GM04504 (cell line): Measurements from ENCODE around the gene POMC.
A peak's percentile ranks its signal among the peaks of the same experiment; 100 is the strongest.
"Not testable (repeated sequence)": the region's sequence is repeated elsewhere in the genome, so short reads cannot be mapped to it uniquely, and the experiment has no call there.

ENCODE experiments used
- DNase-seq: peaks from one replicate; pipeline ENCODE4 v3.0.0-alpha.2; 2012; ENCODE audit warnings: low read depth

Gene POMC

DNA sequence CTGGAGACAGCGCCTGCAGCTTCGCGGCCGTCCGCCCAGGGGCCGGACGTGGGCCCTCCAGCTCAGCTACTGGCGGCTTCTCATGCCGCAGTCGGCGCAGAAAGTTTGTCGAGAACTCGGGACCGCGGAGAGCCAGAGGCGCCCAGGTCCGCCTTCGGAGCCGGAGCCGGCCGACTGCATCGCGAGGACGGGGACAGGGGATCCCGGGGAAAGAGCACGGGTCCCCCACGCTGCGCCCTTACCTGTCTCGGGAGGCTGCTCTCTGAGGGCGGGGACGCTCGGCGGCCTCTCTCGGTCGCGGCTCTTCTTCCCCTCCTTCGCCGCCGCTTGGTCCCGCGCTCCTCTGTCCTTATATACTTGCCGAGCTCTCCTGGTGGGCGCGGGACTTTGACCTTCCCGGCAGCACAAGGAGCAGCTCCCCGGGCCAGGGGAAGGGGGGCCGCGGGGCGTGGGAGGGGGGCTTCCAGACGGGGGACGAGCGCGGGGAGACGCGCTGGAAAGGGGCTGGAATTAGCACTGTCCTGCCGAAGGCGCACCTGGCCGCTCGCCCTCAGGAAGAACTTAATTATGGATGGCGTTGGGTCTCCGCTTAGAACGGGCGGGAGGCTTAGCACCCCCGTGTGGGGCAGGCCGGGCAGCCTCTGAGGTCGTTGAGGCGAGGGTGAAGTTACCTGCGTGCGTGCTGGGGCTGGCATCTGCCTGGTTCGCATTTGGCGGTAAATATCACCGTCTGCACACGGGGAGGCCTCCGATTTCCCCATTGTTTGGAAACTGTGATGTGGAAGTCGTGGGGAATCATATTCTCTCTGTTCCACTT, at the start of gene POMC:
Gene POMC, minus strand, starts transcription at position 325 of the 817 bp plus-strand sequence. CDS start 3,808 bp downstream, outside the sequence.
- peak; percentile 1 for DNase-seq

DNA sequence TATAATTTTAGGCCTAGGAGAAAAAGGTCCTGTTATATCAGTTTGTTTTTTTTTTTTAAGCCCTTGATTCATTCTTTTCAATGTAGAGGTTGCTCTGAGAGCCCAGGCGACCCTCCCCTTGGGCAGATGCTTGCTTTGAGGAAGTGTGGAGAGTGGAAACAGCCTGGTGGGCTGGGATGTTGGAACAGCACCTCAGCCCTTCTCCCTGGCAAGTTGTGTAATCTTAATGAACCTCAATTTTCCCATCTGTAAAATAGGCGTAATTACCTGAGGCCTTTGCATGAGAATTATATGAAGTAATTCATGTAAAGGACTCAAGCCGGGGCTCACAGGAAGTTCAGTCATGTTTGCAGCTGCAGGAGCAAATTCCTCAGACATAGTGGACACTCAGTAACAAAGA, 49.7 kb upstream of the POMC start:
- no peak for DNase-seq

DNA sequence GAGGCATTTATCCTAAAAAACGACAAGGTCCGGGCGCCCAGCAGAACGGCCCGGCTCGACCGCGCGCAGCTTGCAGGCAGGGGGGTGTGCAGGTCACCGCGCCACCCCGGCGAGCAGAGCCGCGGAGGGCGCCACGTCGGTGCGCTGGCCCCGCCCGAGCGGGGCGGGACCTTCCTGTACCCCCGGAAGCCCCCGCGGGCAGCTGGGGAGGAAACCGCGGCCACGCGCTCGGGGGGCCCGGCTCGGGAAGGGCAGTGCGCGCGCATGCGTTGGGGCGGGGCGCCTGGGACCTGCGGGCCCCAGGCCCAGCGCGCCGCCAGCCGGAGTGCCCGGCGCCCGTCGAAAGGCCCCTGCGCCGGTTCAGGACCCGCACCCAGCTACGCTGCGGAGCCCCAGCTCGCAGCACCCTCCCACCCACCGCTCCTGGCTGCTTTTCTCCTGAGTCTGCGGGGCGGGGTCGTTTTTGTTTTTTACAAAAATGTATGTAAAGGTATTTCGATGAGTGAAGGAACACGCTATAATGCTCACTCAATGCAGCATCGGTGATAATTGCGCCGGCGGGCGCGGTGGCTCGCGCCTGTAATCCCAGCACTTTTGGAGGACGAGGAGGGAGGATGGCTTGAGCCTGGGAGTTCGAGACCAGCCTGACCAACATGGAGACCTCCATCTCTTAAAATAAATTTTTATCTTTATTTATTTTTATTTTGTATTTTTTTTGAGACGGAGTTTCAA, 47.7 kb upstream of the POMC start:
- peak; percentile 26 for DNase-seq

DNA sequence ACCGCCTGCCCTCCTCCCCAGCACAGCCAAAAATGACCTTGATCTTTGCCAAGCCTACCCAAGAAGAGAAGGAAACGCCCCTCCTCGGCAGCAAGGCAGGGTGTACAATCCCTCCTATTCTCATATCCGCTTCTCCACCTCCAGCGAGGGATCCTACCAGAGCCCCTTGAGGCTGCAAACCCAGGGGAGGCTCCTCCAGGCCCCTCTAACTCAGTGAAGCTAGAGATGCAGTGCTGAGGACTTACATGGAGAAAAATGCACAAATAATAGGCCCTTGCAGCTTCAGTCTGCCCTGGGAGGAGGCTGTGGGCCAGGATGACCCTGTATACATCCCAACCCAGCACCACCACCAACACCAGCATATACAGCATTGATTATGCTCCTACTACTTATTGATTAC, 46.9 kb upstream of the POMC start:
- DNase-seq: no peak

DNA sequence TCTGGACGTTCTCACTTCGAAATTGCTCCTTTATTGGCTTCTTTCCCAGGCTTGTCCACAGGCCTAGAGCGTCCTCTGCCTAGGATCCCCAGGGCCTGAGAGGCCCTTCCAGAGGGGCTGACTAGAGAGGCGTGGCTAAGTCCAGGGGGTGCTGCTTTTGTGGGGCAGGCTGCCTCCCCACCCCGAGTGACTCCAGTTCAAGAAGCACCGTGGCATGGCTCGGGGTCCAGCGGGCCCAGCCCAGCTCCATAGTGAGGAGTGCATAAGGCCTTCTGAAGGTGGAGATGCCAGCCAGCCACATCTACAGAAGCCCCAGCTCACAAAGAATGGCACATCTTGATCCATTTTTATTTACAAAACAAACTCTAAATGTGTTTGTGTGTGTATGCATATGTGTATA, 44.8 kb upstream of the POMC start:
- DNase-seq: no peak

DNA sequence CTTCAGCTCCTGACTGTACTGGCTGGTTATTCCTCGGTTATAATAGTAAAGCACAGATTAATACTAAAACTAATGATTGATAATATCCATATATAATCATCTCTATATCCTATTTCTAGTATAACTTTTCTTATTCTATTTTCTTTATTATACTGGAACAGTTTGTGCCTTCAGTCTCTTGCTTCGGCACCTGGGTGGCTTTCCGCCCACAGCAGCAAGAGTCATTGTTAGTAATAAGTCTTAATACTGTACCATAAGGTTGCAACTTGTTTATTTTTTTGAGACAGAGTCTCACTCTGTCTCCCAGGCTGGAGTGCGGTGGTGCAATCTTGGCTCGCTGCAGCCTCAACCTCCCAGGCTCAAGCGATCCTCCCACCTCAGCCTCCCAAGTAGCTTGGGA, 42.5 kb upstream of the POMC start:
- not testable (repeated sequence) for DNase-seq

DNA sequence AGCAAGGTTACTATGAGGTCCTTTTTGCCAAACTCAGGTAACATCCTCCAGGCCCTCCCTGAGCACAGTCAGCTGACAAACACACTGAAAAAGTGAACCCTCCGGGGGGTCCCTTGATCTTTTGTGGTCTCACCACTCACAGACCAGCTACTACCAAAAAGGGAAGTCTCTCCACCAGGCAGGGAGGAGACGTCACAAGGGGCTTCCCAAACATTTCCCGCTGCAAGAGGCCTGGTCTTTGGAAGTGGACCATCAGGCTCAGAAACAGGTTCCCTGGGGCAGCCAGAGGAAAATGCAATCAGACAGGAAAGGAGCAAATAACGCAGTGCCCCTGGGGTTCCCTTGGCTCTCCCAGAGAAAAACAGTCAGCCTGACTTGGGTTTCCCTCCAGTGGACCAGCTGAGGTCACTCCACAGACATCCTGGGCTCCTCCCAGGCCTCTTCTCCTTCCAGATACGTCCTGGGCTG, 38.7 kb upstream of the POMC start:
- no peak for DNase-seq

DNA sequence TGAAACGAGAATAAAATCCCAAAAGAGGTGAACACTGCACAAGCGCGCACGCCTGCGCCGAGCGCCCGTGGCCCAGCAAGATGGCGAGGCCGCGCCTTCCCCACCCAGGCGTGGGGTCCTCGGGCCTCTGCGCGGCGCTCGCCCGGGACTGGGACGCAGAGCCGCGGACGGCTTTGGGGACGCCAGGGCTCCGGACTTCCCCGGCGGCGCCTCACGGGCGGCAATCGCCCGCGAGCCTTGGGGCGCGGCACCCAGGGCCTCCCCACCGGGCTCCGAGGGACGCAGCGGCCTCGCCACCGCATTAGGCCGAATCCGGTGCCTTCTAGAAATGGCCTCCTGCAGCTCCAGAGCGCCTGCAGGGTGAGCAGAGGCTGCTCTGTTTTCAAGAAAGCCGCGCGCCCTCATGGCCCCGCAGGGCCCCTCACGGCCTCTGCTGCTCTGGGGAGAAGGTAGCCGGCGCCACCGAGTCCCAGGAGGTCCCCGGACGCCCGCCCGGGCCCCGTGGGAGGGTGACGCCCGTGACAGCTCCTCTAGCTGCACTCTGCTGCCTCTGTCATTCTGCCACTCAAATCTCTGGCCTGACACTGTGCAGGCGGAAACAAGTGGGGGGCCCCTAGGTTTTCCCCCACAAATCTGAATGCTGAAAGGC, 35.9 kb upstream of the POMC start:
- DNase-seq: no peak

DNA sequence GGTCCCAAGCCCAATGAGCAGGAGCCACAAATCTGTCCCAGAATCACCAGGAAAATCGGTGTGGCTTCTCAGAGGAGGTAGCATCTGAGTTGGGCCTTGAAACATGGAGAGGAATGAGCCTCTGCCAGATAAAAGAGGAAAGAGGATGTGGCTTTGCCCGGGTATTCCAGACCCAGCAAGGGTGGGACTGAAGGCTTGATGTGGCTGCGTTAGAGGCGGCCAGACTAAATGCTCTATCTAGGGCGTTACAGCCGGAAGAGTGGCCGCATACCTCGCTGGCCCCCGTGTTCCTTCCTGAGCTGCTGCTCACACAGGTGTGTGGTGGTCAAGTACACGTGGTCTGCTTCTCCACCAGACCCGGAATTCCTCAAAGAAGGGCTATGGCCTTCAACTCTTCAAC, 33.9 kb upstream of the POMC start:
- no peak for DNase-seq

DNA sequence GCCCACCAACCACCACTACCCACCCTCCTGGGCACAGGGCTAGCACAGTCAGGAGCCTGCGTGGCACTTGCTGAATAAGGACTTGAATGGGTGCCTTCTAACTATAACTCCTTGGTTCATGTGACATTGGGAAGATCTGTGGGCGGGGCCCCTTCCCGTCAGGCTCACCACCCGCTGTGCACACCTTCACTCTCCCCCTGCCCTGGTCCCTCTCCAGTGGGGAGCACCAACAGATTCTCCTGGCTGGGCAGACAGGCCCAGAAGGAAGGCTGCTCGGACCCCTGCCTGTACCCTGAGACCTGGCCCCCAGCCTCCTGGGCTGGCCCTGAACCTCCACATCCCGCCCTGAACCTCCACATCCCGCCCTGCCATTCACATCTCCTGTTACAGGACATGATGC, 33.4 kb upstream of the POMC start:
- DNase-seq: no peak

DNA sequence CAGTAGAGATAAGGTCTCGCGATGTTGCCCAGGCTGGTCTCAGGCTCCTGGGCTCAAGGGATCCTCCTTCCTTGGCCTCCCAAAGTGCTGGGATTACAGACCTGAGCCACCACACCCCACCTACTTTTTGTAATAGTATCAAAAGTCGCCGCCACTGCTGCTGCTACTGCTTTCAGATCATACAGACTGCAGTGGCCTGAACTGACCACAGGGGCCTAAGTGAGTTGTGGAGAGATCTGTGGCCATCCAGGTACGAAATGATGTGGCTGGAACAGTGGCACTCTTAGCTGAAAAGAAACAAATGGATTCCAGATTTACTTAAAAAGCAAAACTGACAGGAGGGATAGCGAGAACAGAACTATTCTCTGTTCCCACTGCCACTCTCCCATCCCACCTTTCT, 32.9 kb upstream of the POMC start:
- DNase-seq: no peak

DNA sequence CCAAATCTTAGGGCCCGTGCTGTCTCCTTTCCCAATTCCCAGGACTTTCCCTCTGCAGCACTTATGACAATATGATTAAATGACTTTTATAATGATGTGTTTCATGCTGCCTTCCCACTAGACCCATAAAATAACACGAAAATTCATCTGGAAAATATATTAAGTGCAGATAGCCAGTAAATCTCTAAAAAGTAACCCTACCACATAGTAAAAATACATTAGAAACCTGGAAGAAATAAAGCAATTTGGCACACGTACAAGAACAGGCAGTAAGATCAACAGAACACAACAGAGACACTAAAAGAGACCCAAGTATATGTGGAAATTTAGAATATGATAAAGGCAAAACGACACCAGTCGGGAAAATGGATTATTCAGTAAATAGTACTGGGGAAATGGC, 30.2 kb upstream of the POMC start:
- no peak for DNase-seq

DNA sequence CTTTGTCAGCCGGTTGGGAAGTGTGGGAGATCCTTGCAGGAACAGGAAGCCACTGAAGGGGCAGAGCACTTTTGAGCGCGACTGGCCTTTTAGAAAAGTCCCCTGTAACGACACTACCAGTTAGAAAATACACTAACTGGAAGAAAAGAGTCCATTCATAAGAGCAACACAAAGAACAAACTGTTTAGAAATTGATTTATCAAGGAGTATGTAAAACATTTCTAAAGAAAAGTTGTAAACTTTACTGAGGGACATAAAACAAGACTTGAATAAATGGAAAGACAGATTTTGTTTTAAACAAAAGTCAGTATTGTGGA, 29.8 kb upstream of the POMC start:
- DNase-seq: no peak

DNA sequence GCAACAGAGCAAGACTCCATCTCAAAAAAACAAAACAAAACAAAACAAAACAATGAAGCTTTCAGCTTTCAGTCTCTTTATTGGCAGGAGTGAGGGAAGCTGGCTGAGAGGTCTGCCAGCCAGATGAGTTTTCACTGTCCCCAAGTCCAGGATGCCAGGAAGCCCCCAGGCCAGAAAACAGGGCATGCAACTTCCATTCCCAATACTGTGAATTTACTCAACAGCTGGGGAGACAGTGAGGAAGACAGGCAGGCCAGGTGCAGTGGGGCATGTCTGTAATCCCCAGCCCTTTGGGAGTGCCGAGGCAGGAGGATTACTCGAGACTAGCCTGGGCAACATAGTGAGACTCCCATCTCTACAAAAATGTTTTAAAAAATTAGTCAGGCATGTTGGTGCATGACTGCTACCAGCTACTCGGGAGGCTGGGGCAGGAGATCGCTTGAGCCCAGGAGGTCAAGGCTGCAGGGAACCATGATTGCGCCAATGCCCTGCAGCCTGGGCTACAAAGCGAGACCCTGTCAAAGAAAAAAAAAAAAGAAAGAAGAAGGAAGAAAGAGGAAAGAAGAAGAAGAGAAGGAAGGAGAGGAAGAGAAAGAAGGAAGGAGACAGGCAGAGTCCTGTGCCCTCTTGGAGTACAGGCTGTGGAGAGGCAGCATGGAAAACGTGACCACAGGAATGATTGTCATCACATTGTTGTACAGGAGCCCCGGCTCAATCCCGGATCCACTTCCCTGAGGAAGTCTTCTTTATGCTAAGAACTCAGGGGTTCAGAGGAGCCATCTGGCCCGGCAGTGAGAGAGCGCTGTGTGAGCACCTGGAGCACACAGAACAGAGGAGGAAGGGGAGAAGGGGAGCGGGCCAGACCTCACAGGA, 29.2 kb upstream of the POMC start:
- DNase-seq: no peak

DNA sequence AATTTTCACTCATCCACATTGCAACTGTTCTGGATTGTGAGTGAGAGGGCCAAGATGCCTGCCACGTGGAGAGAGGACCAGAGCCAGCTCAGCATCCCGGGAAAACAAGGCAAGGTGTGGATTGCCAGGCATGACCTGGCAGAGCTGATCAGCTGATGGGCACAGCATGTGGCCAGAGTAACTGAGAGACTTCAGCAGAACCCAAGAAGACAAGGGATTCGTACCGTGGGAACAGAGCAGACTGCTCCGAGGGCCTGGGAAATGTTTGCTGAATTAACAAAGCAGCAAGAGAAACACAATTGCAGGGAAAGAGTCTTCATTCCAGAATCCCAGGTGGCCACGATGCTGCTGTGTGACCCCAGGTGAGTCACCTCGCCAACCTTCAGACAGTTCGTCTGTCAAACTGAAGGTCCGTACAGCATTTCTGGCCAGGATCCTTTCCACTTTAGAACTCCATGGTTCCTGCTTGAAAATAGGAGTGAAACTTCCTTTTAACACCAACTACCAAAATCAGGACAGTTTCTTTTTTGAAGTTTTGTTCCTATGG, 26.3 kb upstream of the POMC start:
- no peak for DNase-seq

DNA sequence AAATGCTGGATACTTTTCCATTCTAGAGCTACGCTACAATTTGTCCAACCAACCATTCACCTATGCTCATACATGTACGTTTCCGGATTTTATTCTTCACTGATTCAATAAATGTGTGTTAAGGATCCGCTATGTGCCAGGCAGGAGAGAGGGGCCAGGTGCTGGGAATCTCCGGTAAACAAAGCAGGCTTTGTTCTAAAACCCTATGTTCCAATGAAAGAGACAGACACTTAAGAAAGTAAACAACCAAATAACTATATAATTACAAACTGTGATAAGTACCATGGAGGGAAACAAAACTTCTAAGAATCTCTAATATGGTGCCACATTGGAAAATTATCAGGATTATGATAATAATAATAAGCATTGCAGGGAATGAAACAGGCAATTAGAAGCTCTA, 22.2 kb upstream of the POMC start:
- no peak for DNase-seq

DNA sequence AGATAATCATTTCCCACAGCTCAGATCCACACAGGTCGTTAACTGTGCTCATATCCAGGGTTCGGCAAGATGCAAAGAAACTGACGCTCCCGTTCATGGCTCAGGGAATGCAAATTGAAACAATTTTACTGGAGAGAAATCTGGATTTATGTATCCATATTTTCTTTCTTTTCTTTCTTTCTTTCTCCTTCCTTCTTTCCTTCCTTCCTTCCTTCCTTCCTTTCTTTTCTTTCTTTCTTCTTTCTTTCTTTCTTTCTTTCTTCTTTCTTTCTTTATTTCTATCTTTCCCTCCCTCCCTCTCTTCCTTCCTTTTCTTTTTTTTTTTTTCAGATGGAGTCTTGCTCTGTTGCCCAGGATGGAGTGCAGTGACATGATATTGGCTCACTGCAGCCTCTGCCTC, 20.0 kb upstream of the POMC start:
- no peak for DNase-seq

DNA sequence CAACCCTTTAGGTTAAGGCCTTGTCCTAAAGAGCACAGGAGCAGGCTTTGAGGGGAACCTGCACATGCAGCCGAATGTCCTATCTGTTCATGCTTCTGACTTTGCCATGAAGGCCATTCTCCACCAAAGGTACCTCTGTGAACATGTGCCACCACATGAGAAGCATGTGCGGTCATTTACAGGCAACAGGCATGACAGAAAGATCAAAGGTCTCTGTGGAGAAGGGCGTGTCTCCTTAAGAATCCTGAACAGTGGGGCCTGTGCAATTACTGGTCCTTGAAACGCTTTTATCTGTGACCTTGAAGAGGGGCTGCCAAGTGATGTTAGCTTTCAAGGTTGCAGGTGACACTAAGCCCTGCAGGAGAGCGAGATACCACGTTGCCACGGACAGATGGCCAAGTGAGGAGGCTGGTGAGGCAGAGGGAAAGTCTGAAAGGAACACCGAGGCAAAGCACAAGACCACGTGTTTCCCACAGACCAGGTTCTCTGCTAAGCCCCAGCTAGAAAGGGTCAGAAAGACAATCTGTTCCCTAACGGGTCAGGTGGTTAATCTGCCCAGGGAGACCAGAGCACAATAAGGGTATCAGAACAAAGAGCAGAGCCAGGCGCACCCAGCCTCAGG, 19.5 kb upstream of the POMC start:
- DNase-seq: no peak

DNA sequence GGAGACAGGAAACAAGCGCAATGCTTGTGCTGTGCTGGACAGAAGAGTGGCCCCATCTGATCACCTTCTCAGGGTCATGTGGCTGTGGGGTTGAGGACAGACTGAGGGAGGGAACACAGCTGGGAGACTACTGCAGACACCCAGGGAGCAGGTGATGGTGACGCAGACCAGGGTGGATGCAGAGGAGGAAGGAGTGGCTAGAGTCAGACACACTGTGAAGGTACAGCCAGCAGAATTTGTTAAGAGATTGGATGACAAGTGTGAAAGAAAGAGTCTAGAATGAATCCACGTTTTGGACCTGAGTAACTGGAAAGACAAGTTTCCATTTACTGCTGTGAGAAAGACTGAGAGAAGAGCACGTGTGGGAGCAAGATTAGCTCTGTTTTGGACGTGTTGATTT, 15.9 kb upstream of the POMC start:
- DNase-seq: no peak

DNA sequence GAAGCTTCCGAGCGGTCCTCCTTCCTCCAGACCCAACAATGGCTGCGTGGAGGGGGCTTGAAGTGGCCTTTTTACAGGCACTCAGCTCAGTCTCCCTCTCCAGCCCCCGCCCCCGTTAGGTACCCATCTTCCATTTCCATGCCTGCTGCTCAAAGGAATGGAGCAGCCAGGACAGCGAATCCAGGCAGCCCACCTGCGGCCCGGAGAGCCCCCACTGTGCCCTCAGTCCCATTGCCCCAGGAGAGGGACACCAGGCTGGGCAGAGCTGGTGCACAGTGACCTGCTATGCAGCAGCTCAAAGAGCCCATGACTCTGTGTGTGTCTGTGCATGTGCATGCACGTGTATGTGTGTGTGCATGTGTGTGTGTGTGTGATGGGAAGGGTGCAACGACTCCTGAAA, 10.6 kb upstream of the POMC start:
- DNase-seq: no peak

DNA sequence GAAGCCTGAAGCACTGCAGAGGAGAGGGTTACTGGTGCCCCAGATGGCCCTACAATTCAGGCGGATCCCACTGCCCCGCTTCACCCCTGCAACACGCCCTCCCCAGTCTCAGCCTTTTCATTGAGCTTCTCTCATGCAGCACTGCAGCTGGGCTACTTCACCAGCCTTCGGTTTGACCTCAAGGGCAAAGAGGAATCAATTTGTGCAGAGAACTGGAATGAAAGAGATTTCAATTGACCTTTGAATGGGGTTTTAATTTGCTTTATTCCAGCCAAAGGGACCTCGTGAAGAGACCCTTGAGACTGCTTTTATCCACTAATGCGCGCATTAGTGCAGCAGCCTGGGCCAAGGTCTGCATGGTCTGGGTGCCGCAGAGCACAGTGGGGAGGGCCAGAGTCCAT, 8.8 kb upstream of the POMC start:
- DNase-seq: no peak
